H1 (cell line): ENCODE measurements around the gene SPAG17. TPM values are rescaled to one million over a fixed set of nuclear protein-coding genes. Genes with fewer than 3 reads are reported as not detected.
A peak's percentile ranks its signal among the peaks of the same experiment; 100 is the strongest.

Source experiments
- CTCF ChIA-PET: fragments of 300-600 bp; sonication (Branson Sonifier 250); formaldehyde crosslinking; loops from one replicate; lab custom pipeline; 2021; ENCODE audit not compliant: partially characterized antibody; lab: Charles Lee
- POLR2A ChIA-PET: fragments of 300-600 bp; sonication (Branson Sonifier 250); formaldehyde crosslinking; loops from one replicate; lab custom pipeline; 2021; ENCODE audit warnings: inconsistent platforms; ENCODE audit not compliant: partially characterized antibody; lab: Charles Lee
- DNase-seq, 2 experiments: peaks; one replicate each; pipeline versions ENCODE4 v3.0.0 to v3.0.0-alpha.2; 2010 to 2022; ENCODE audit warnings: low spot score in 2 of 2, low read depth in 1 of 2, mixed read lengths in 1 of 2
- FAIRE-seq: peaks from 2 replicates; lab custom pipeline; 2011; peaks lifted over from hg19 to GRCh38; lab: Jason Lieb, UNC
- H2AFZ ChIP-seq: 2 replicates; pipeline ENCODE4 v1.8.1; 2012; ENCODE audit warnings: low read length, inconsistent platforms
- H2AK5ac ChIP-seq: 2 replicates; pipeline ENCODE4 v1.6.1; 2013; ENCODE audit warnings: low read depth, low read length
- H2BK120ac ChIP-seq: replicated peaks from 2 replicates; pipeline ENCODE3; 2013; ENCODE audit warnings: low read depth, low read length, inconsistent platforms
- H2BK12ac ChIP-seq: 2 replicates; pipeline ENCODE4 v1.6.1; 2013; ENCODE audit warnings: low read depth, low read length
- H2BK15ac ChIP-seq: 2 replicates; pipeline ENCODE4 v1.6.1; 2013; ENCODE audit warnings: low read length
- H2BK20ac ChIP-seq: 2 replicates; pipeline ENCODE4 v1.6.1; 2013; ENCODE audit warnings: low read length
- H2BK5ac ChIP-seq: 2 replicates; pipeline ENCODE4 v1.6.1; 2013; ENCODE audit warnings: low read depth, low read length
- H3K14ac ChIP-seq: 2 replicates; pipeline ENCODE4 v1.6.1; 2013; ENCODE audit warnings: inconsistent platforms; ENCODE audit not compliant: insufficient read length
- H3K18ac ChIP-seq: 2 replicates; pipeline ENCODE4 v1.6.1; 2013; ENCODE audit warnings: low read length; ENCODE audit errors: extremely low read depth
- H3K23ac ChIP-seq: 2 replicates; pipeline ENCODE4 v1.6.1; 2013; ENCODE audit warnings: inconsistent platforms; ENCODE audit not compliant: insufficient read length
- H3K23me2 ChIP-seq: 2 replicates; pipeline ENCODE4 v1.6.1; 2013; ENCODE audit warnings: low read depth, low read length
- H3K27ac ChIP-seq: 2 replicates; pipeline ENCODE4 v1.6.1; 2011; ENCODE audit warnings: low read depth, low read length, inconsistent platforms
- H3K27me3 ChIP-seq, 4 experiments: replicated peaks in 1 of 4; 1 replicate in 1 of 4; 2 replicates in 3 of 4; pipeline versions ENCODE4 v1.6.1 to v1.8.1; 2011 to 2013; ENCODE audit warnings: low read length in 3 of 4, mild to moderate bottlenecking in 3 of 4, inconsistent platforms in 2 of 4, mixed read lengths in 2 of 4, moderate library complexity in 1 of 4; ENCODE audit not compliant: control insufficient read depth in 3 of 4, insufficient read depth in 3 of 4; ENCODE audit errors: extremely low read depth in 1 of 4
- H3K36me3 ChIP-seq, 4 experiments: 2 replicates each; pipeline versions ENCODE4 v1.6.1 to v1.8.1; 2011 to 2013; ENCODE audit warnings: mild to moderate bottlenecking in 4 of 4, low read length in 3 of 4, moderate library complexity in 2 of 4, control low read depth in 1 of 4, inconsistent platforms in 1 of 4; ENCODE audit not compliant: insufficient read depth in 4 of 4, control insufficient read depth in 2 of 4
- H3K4ac ChIP-seq: replicated peaks from 2 replicates; pipeline ENCODE3; 2013; ENCODE audit warnings: low read length, low read depth, mixed read lengths, inconsistent platforms; ENCODE audit not compliant: insufficient read length
- H3K4me1 ChIP-seq, 4 experiments: replicated peaks in 1 of 4; 1 replicate in 1 of 4; 2 replicates in 3 of 4; pipeline versions ENCODE4 v1.6.1 to v1.8.1; 2011 to 2013; ENCODE audit warnings: low read length in 3 of 4, inconsistent platforms in 2 of 4, mixed read lengths in 1 of 4; ENCODE audit not compliant: insufficient read depth in 4 of 4, control insufficient read depth in 3 of 4
- H3K4me2 ChIP-seq, 2 experiments: 2 replicates each; pipeline versions ENCODE4 v1.6.1 to v1.8.1; 2011 to 2013; ENCODE audit warnings: low read depth in 2 of 2, low read length in 2 of 2, control low read depth in 1 of 2, inconsistent platforms in 1 of 2, mild to moderate bottlenecking in 1 of 2; ENCODE audit not compliant: insufficient read depth in 1 of 2
- H3K4me3 ChIP-seq, 4 experiments: fragments of 200-600, 300-600 bp in 1 of 4; sonication (generic), shearing (Covaris generic), sonication (Bioruptor Twin) in 1 of 4; 2 replicates each; pipeline versions ENCODE4 v1.5.1 to v1.8.1; 2011 to 2016; ENCODE audit warnings: low read length in 4 of 4, low read depth in 3 of 4, control low read depth in 2 of 4, inconsistent platforms in 2 of 4, mild to moderate bottlenecking in 2 of 4, mixed read lengths in 1 of 4, moderate library complexity in 1 of 4; ENCODE audit not compliant: insufficient read depth in 2 of 4; ENCODE audit errors: extremely low read depth in 1 of 4
- H3K56ac ChIP-seq: replicated peaks from 2 replicates; pipeline ENCODE3; 2013; ENCODE audit warnings: low read depth, mild to moderate bottlenecking, mixed read lengths, low read length, inconsistent platforms; ENCODE audit not compliant: insufficient read length
- H3K79me1 ChIP-seq: 2 replicates; pipeline ENCODE4 v1.6.1; 2013; ENCODE audit warnings: low read depth, low read length, control low read depth
- H3K79me2 ChIP-seq, 2 experiments: 2 replicates each; pipeline versions ENCODE4 v1.6.1 to v1.8.1; 2012 to 2013; ENCODE audit warnings: low read length in 2 of 2, mild to moderate bottlenecking in 2 of 2, inconsistent platforms in 1 of 2; ENCODE audit not compliant: insufficient read depth in 2 of 2, control insufficient read depth in 1 of 2
- H3K9ac ChIP-seq, 4 experiments: replicated peaks in 1 of 4; 1 replicate in 1 of 4; 2 replicates in 3 of 4; pipeline versions ENCODE4 v1.6.1 to v1.8.1; 2011 to 2013; ENCODE audit warnings: low read depth in 3 of 4, low read length in 3 of 4, control low read depth in 2 of 4, mild to moderate bottlenecking in 2 of 4, moderate library complexity in 2 of 4, inconsistent platforms in 1 of 4; ENCODE audit errors: extremely low read depth in 1 of 4
- H3K9me3 ChIP-seq, 2 experiments: 2 replicates each; pipeline versions ENCODE4 v1.6.1 to v1.8.1; 2012 to 2013; ENCODE audit warnings: mild to moderate bottlenecking in 2 of 2, moderate library complexity in 2 of 2, control low read depth in 1 of 2, inconsistent platforms in 1 of 2, low read depth in 1 of 2, low read length in 1 of 2, mixed read lengths in 1 of 2; ENCODE audit not compliant: insufficient read depth in 2 of 2
- H4K20me1 ChIP-seq, 2 experiments: replicated peaks in 1 of 2; 2 replicates each; pipeline versions ENCODE3 to v1.8.1; 2011 to 2013; ENCODE audit warnings: inconsistent platforms in 2 of 2, low read length in 2 of 2, mild to moderate bottlenecking in 1 of 2; ENCODE audit not compliant: insufficient read depth in 2 of 2, control insufficient read depth in 1 of 2
- H4K5ac ChIP-seq: 2 replicates; pipeline ENCODE4 v1.6.1; 2013; ENCODE audit warnings: low read length, low read depth, mixed read lengths, inconsistent platforms; ENCODE audit not compliant: insufficient read length
- H4K8ac ChIP-seq: 2 replicates; pipeline ENCODE4 v1.8.0; 2013; ENCODE audit warnings: mild to moderate bottlenecking, moderate library complexity, low read length, inconsistent platforms; ENCODE audit not compliant: insufficient read depth; ENCODE audit errors: extremely low read depth
- H4K91ac ChIP-seq: replicated peaks from 2 replicates; pipeline ENCODE3; 2013; ENCODE audit warnings: low read length, mixed read lengths, inconsistent platforms; ENCODE audit not compliant: insufficient read length
- BRCA1 ChIP-seq: IDR thresholded peaks from 2 replicates; pipeline ENCODE4 v1.6.1; 2012; ENCODE audit warnings: low read depth, low read length, improper control_type of control experiment
- CEBPB ChIP-seq: IDR thresholded peaks from 2 replicates; pipeline ENCODE4 v1.6.1; 2012; ENCODE audit warnings: low read depth, low read length
- JUND ChIP-seq: IDR thresholded peaks from 2 replicates; pipeline ENCODE4 v1.6.1; 2011; ENCODE audit warnings: mild to moderate bottlenecking, improper control_type of control experiment, low read length
- KDM4A ChIP-seq: IDR thresholded peaks from one replicate; pipeline ENCODE4 v1.7.1; 2012; ENCODE audit warnings: low read depth, mild to moderate bottlenecking, moderate library complexity, low read length, inconsistent platforms; ENCODE audit not compliant: severe bottlenecking
- MAFK ChIP-seq: IDR thresholded peaks from 2 replicates; pipeline ENCODE4 v1.6.1; 2012; ENCODE audit warnings: low read depth, mild to moderate bottlenecking, improper control_type of control experiment, low read length
- POU5F1 ChIP-seq: IDR thresholded peaks from 2 replicates; pipeline ENCODE4 v1.6.1; 2011; ENCODE audit warnings: low read depth, mild to moderate bottlenecking, low read length, moderate library complexity
- RBBP5 ChIP-seq: IDR thresholded peaks from 2 replicates; pipeline ENCODE4 v1.7.1; 2012; ENCODE audit warnings: low read depth, mild to moderate bottlenecking, inconsistent platforms, low read length, moderate library complexity, borderline replicate concordance
- TAF1 ChIP-seq: IDR thresholded peaks from 2 replicates; pipeline ENCODE4 v1.6.1; 2011; ENCODE audit warnings: mild to moderate bottlenecking, low read depth, low read length
- TAF7 ChIP-seq: optimal IDR thresholded peaks from 2 replicates; pipeline ENCODE3; 2011; ENCODE audit warnings: low read depth, mild to moderate bottlenecking, inconsistent platforms, low read length, moderate library complexity, borderline replicate concordance
- TBP ChIP-seq: IDR thresholded peaks from 2 replicates; pipeline ENCODE4 v1.6.1; 2011; ENCODE audit warnings: low read depth, low read length, improper control_type of control experiment
- WGBS, 2 experiments: shearing (Covaris generic) in 1 of 2; methylation state at CpG; one replicate each; pipeline versions ENCODE4 v1.1.6 to v1.1.7; 2013 to 2015; ENCODE audit warnings: low lambda C conversion rate in 2 of 2, mixed read lengths in 2 of 2, inconsistent platforms in 1 of 2, low coverage in 1 of 2, missing lambda C conversion rate in 1 of 2; ENCODE audit not compliant: insufficient replicate concordance in 2 of 2, insufficient coverage in 1 of 2, insufficient read length in 1 of 2; ENCODE audit errors: extremely low coverage in 1 of 2, missing lambda C conversion rate in 1 of 2; 5-methylcytosine and 5-hydroxymethylcytosine counted together
- polyA plus RNA-seq, 7 experiments: library from polyadenylated mRNA; depleted of rRNA in 3 of 7; stranded (reverse) in 5 of 7; unstranded in 2 of 7; fragments of >200 nt in 5 of 7; fragments of 200-250 nt in 2 of 7; gene quantifications; 1 replicate in 5 of 7; 2 replicates in 1 of 7; 4 replicates in 1 of 7; pipeline versions ENCODE4 v1.2.1 to v1.2.3, GENCODE V29; 2011 to 2013; ENCODE audit warnings: missing spikeins in 2 of 7, mixed read lengths in 2 of 7
- total RNA-seq: library from RNA; stranded (reverse); fragmentation: NEBNext Ultra II Directional; extraction: Animal tissue kit (Norgen Biotek cat#: 25700); gene quantifications from 2 replicates; pipeline ENCODE4 v1.2.1, GENCODE V29; 2021

SPAG17 gene
- total and polyA plus RNA-seq, 2 of the 8 experiments (the other 6 are each of a cell fraction or from before 2014, with no cell fraction given), result 0.56 to 0.62 TPM

GRCh38 chr1:118210051-118210722 is 25.2 kb upstream of the SPAG17 start:
- Histone ChIP-seq H3K4me3 (no peak overlapping the region), H3K9ac (no peak overlapping the region), H2BK12ac (no peak overlapping the region), H2BK20ac (no peak overlapping the region), H2BK15ac (no peak overlapping the region), H4K5ac (no peak overlapping the region), H3K18ac (no peak overlapping the region)
- POLR2A ChIA-PET, result no interaction called here
- CTCF ChIA-PET, result interaction anchor here (0.7 kb wide), 1 partner anchor 13 kb away, joined by 3 read pairs; no protein-coding TSS in a partner anchor
- TF ChIP-seq TAF1, result no peak
- no peak for TF ChIP-seq POU5F1
- no peak for TF ChIP-seq TAF7
- TF ChIP-seq TBP, result no peak
- TF ChIP-seq KDM4A, result no peak
- TF ChIP-seq CEBPB, result no peak
- TF ChIP-seq RBBP5, result no peak
- TF ChIP-seq BRCA1, result no peak
- no peak for TF ChIP-seq JUND
- no peak for TF ChIP-seq MAFK
- TF ChIP-seq, all 59 proteins: peak for 0
- Histone ChIP-seq H4K20me1 (no peaks in the 10 kb centered on the region), H3K4me2 (no peak overlapping the region), H3K9me3 (no peaks in the 10 kb centered on the region), H3K23me2 (no peaks in the 10 kb centered on the region), H4K8ac (no peak overlapping the region), H2AFZ (0 out of 2 replicates have a peak overlapping the region, but pooled peaks have one; percentile 39), H3K4ac (no peak overlapping the region), H3K14ac (no peak overlapping the region), H3K36me3 (no peaks in the 10 kb centered on the region), H2BK120ac (no peak overlapping the region), H2BK5ac (no peak overlapping the region), H3K56ac (no peak overlapping the region), H3K23ac (no peak overlapping the region), H3K79me2 (no peaks in the 10 kb centered on the region), H3K4me1 (no peaks in the 10 kb centered on the region), H3K79me1 (no peaks in the 10 kb centered on the region), H3K27me3 (peaks cover 0 to 1% (median 0%) of the 10 kb centered on the region in 4 experiments; a peak in 1 of 7 replicates), H2AK5ac (no peak overlapping the region), H3K27ac (no peak overlapping the region), H4K91ac (no peak overlapping the region)
- FAIRE-seq, result no peak
- no peak for DNase-seq
- 89% methylated on average over 1 of the region's 1 CpG; no CpG with 5 or more reads in 1 of the 2 experiments for WGBS, 2 experiments
